Neural progenitor cell (in vitro differentiated cells): ENCODE results near the gene SLC26A8. TPM values are rescaled to one million over a fixed set of nuclear protein-coding genes. Genes with fewer than 3 reads are reported as not detected.

Source experiments
- DNase-seq: peaks from one replicate; pipeline ENCODE4 v3.0.0-alpha.2; 2016; ENCODE audit warnings: low spot score
- H2AFZ ChIP-seq: fragments of 200-600 bp; sonication (generic); replicated peaks from 2 replicates; pipeline ENCODE4 v1.6.1; 2016; ENCODE audit warnings: antibody characterized with exemption
- H3F3A ChIP-seq: fragments of 200-600 bp; sonication (generic); 2 replicates; pipeline ENCODE4 v1.6.1; 2016; ENCODE audit warnings: antibody characterized with exemption, low read depth
- H3K27ac ChIP-seq: fragments of 200-600 bp; sonication (generic); 2 replicates; pipeline ENCODE4 v1.5.1; 2016; ENCODE audit warnings: mild to moderate bottlenecking
- H3K27me3 ChIP-seq: fragments of 200-600 bp; sonication (generic); 2 replicates; pipeline ENCODE4 v1.6.1; 2016; ENCODE audit warnings: mild to moderate bottlenecking, moderate library complexity
- H3K36me3 ChIP-seq: fragments of 200-600 bp; sonication (generic); 2 replicates; pipeline ENCODE4 v1.5.1; 2016
- H3K4me1 ChIP-seq: fragments of 200-600 bp; sonication (generic); 2 replicates; pipeline ENCODE4 v1.6.1; 2016; ENCODE audit warnings: mixed run types
- H3K4me2 ChIP-seq: fragments of 200-600 bp; sonication (generic); 2 replicates; pipeline ENCODE4 v1.6.1; 2016
- H3K4me3 ChIP-seq: fragments of 200-600 bp; sonication (generic); 2 replicates; pipeline ENCODE4 v1.5.1; 2016
- H3K79me2 ChIP-seq: fragments of 200-600 bp; sonication (generic); 2 replicates; pipeline ENCODE4 v1.6.1; 2016; ENCODE audit warnings: low read depth
- H3K9ac ChIP-seq: fragments of 200-600 bp; sonication (generic); 2 replicates; pipeline ENCODE4 v1.6.1; 2016
- H3K9me3 ChIP-seq: fragments of 200-600 bp; sonication (generic); 2 replicates; pipeline ENCODE4 v1.5.1; 2016; ENCODE audit warnings: low read depth
- H4K20me1 ChIP-seq: fragments of 200-600 bp; sonication (generic); 2 replicates; pipeline ENCODE4 v1.6.1; 2016; ENCODE audit warnings: low read depth
- H3K27ac Mint-ChIP-seq: 3 replicates; pipeline ENCODE4 v1.8.0; 2021; ENCODE audit warnings: mixed read lengths
- H3K27me3 Mint-ChIP-seq: 2 replicates; pipeline ENCODE4 v1.8.0; 2022; ENCODE audit warnings: low read depth, mild to moderate bottlenecking, inconsistent platforms, moderate library complexity, mixed read lengths; ENCODE audit not compliant: insufficient read depth
- H3K36me3 Mint-ChIP-seq: 3 replicates; pipeline ENCODE4 v1.8.0; 2021; ENCODE audit warnings: mixed read lengths
- H3K4me1 Mint-ChIP-seq: 3 replicates; pipeline ENCODE4 v1.8.0; 2021; ENCODE audit warnings: mixed read lengths
- H3K4me3 Mint-ChIP-seq: 3 replicates; pipeline ENCODE4 v1.8.0; 2021; ENCODE audit warnings: mild to moderate bottlenecking, moderate library complexity, mixed read lengths
- H3K9me3 Mint-ChIP-seq: 3 replicates; pipeline ENCODE4 v1.8.0; 2020; ENCODE audit warnings: mixed read lengths
- CTCF ChIP-seq: fragments of 200-600 bp; sonication (generic); IDR thresholded peaks from 2 replicates; pipeline ENCODE4 v1.5.1; 2017; ENCODE audit warnings: antibody characterized with exemption, mild to moderate bottlenecking
- EZH2 ChIP-seq: fragments of 200-600 bp; sonication (generic); IDR thresholded peaks from 2 replicates; pipeline ENCODE4 v1.6.1; 2017; ENCODE audit warnings: antibody characterized with exemption, mild to moderate bottlenecking, moderate library complexity
- EZH2phosphoT487 ChIP-seq: fragments of 200-600 bp; sonication (generic); IDR thresholded peaks from 2 replicates; pipeline ENCODE4 v1.6.1; 2017; ENCODE audit warnings: antibody characterized with exemption
- total RNA-seq: library from RNA; depleted of rRNA; stranded (reverse); fragments of >200 nt; gene quantifications from 2 replicates; pipeline ENCODE4 v1.2.3, GENCODE V29; 2015; ENCODE audit warnings: low replicate concordance

Gene SLC26A8
- total RNA-seq, 1 donor from 2014 or later: 0.13 TPM

DNA sequence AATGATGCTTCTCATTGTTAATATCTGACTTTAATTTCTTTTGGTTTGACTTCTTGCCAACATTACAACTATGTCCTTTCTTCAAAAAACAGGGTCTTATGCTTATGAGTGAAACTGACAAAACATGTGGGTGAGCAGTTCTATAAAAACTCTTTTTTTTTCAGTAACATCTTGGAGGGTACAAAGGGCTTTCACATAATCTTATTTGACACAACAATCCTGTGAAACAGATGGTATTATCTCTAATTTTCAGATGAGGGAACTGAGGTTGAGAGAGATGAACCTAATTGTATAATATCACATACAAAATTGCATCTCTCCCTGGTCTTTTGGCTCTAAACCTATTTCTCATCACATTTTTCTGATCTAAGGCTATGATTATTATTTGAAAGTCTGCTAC, 41.5 kb upstream of the SLC26A8 start:
- Histone ChIP-seq H3K9me3 (no peaks in the 10 kb centered on the region), H4K20me1 (peaks cover 43% of the 10 kb centered on the region), H3K27me3 (no peaks in the 10 kb centered on the region), H3F3A (no peaks in the 10 kb centered on the region), H3K27ac (no peak overlapping the region), H3K79me2 (peaks cover 43% of the 10 kb centered on the region), H3K4me3 (no peak overlapping the region), H3K36me3 (no peaks in the 10 kb centered on the region), H3K4me2 (no peak overlapping the region), H3K9ac (no peak overlapping the region), H2AFZ (no peak overlapping the region), H3K4me1 (peaks cover 11% of the 10 kb centered on the region)
- H3K27me3 Mint-ChIP-seq: no peaks in the 10 kb centered on the region
- TF ChIP-seq EZH2phosphoT487 (no peak), EZH2 (no peak), CTCF (no peak)
- peaks cover 18% of the 10 kb centered on the region for H3K4me1 Mint-ChIP-seq
- DNase-seq: no peak
- no peaks in the 10 kb centered on the region for H3K9me3 Mint-ChIP-seq
- peaks cover 6% of the 10 kb centered on the region for H3K36me3 Mint-ChIP-seq
- no peak overlapping the region for H3K4me3 Mint-ChIP-seq
- H3K27ac Mint-ChIP-seq: no peak overlapping the region

GRCh38 chr6:36064770-36065396, 40.4 kb upstream of the SLC26A8 start:
- H3K9me3 ChIP-seq: no peaks in the 10 kb centered on the region
- DNase-seq: no peak
- Mint-ChIP-seq H3K36me3 (peaks cover 9% of the 10 kb centered on the region), H3K4me3 (no peak overlapping the region), H3K27ac (no peak overlapping the region), H3K9me3 (no peaks in the 10 kb centered on the region), H3K27me3 (no peaks in the 10 kb centered on the region), H3K4me1 (peaks cover 18% of the 10 kb centered on the region)
- H2AFZ ChIP-seq: no peak overlapping the region
- TF ChIP-seq EZH2phosphoT487 (no peak), CTCF (no peak), EZH2 (no peak)
- H3K9ac ChIP-seq: no peak overlapping the region
- H3K4me3 ChIP-seq: no peak overlapping the region
- H3K79me2 ChIP-seq: peaks cover 33% of the 10 kb centered on the region
- H3K27me3 ChIP-seq: no peaks in the 10 kb centered on the region
- peaks cover 45% of the 10 kb centered on the region for H4K20me1 ChIP-seq
- H3K27ac ChIP-seq: no peak overlapping the region
- peaks cover 4% of the 10 kb centered on the region for H3F3A ChIP-seq
- H3K36me3 ChIP-seq: no peaks in the 10 kb centered on the region
- peaks cover 14% of the 10 kb centered on the region for H3K4me1 ChIP-seq
- no peak overlapping the region for H3K4me2 ChIP-seq

DNA sequence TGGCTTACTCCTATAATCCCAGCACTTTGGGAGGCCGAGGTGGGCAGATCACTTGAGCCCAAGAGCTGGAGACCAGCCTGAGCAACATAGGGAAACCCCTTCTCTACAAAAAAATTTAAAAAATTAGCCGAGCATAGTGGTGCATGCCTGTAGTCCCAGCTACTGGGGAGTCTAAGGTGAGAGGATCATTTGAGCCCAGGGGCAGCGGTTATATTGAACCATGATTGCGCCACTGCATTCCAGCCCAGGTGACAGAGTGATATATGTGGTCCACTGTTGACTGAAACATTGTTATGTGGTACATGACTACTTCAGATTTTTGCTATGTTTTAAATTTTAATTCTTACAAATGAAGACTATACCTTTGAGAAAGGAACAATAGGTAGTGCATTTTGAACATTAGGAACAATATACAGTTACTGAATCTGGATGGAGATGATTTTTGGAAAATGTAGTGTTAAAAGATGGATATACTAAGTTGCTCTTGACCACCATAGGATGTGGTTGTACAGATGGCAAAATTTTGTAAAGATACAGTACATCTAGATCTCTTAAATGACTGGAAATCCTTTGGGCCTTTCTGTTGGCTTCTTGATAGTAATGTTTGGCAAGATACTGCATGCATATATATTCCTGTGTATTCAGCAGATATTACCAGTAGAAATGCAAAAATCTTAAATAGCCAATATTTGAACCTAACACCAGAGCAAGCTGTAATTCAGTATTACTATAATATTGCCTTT, 39.0 kb upstream of the SLC26A8 start:
- no peaks in the 10 kb centered on the region for H3K36me3 ChIP-seq
- H3K4me1 ChIP-seq: peaks cover 14% of the 10 kb centered on the region
- H3K27me3 Mint-ChIP-seq: no peaks in the 10 kb centered on the region
- H3K4me3 ChIP-seq: no peak overlapping the region
- H3K4me1 Mint-ChIP-seq: peaks cover 13% of the 10 kb centered on the region
- no peak overlapping the region for H3K4me2 ChIP-seq
- no peaks in the 10 kb centered on the region for H3K9me3 ChIP-seq
- peaks cover 15% of the 10 kb centered on the region for H3K36me3 Mint-ChIP-seq
- no peaks in the 10 kb centered on the region for H3K9me3 Mint-ChIP-seq
- H3K4me3 Mint-ChIP-seq: no peak overlapping the region
- TF ChIP-seq EZH2 (no peak), EZH2phosphoT487 (no peak), CTCF (no peak)
- no peak overlapping the region for H3K9ac ChIP-seq
- H3K79me2 ChIP-seq: peaks cover 25% of the 10 kb centered on the region
- no peak overlapping the region for H2AFZ ChIP-seq
- H4K20me1 ChIP-seq: peaks cover 48% of the 10 kb centered on the region
- peaks cover 4% of the 10 kb centered on the region for H3F3A ChIP-seq
- H3K27me3 ChIP-seq: no peaks in the 10 kb centered on the region
- no peak overlapping the region for H3K27ac Mint-ChIP-seq
- DNase-seq: no peak
- H3K27ac ChIP-seq: no peak overlapping the region
